CD4-positive, alpha-beta T cell treated with Interferon alpha-2 for 1 hour (primary cell): ENCODE measurements around the gene NDUFA13.

Source experiments
- DNase-seq, 2 donors: peaks; one replicate each; pipeline ENCODE4 v3.0.0-alpha.2; 2020 to 2022

NDUFA13 gene

DNA sequence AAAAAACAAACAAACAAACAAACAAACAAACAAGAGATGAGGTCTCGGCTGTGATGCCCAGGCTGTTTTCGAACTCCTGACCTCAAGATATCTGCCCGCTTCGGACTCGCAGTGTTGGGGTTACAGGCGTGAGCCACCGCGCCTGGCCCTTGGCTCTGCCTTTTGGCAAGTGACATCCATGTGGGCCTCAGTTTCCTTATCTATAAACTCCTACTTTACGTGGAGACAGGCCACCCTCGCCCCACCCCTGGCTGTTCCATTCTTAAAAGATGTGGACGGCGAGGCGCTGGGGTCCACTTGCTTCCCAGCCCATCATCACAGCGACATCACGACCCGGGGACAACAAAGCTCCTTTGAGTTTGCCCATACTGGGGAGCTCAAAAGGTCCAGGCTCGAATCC is 2.3 kb upstream of the NDUFA13 start:
- no peak for DNase-seq

- DNase-seq, result peak in 1 of 2 donors; percentile 24
Observed at GRCh38 chr19:19514215-19514657, 1.8 kb upstream of the NDUFA13 start.

GRCh38 chr19:19514881-19515641 is 964 bp upstream of the NDUFA13 start, which contains the start of gene TSSK6:
TSSK6 (minus strand) TSS chr19:19515548; CDS start chr19:19515427, 121 bp downstream.
- no peak for DNase-seq

DNA sequence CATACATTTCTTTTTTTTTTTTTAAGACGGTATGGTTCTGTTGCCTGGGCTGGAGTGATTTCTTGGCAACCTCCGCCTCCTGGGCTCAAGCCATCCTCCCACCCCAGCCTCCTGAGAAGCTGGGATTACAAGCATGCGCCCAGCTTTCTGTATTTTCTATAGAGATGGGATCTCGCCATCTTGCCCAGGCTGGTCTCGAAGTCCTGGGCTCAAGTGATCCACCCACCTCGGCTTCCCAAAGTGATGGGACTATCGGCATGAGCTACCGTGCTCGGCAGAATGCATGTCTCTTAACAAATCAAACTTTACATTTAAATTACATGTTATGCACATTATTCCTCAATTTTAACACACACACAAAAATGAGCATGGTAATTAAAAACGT is 1.2 kb downstream of the NDUFA13 start:
- DNase-seq, result no peak

GRCh38 chr19:19520989-19521388 is 5.0 kb downstream of the NDUFA13 start:
- DNase-seq, result no peak

DNA sequence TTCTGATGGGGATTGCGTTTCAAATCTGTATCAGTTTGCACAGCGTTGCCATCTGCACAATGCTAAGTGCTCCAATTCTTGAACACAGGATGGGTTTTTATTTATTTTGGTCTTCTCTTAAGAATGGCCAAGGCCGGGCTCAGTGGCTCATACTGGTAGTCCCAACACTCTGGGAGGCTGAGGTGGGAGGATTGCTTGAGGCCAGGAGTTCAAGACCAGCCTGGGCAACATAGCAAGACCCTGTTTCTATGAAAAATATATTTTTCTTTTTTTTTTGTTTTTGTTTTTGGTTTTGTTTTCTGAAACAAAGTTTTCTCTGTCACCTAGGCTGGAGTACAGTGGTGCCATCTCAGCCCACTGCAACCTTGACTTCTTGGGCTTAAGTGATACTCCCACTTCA is 7.2 kb downstream of the NDUFA13 start:
- DNase-seq, result no peak

GRCh38 chr19:19524053-19524452 is 8.0 kb downstream of the NDUFA13 start:
- no peak for DNase-seq

GRCh38 chr19:19525611-19526380 is 9.8 kb downstream of the NDUFA13 start:
- DNase-seq, result no peak

- DNase-seq, result no peak
Observed at GRCh38 chr19:19526581-19527370, 10.8 kb downstream of the NDUFA13 start.

GRCh38 chr19:19527371-19527656 is 11.3 kb downstream of the NDUFA13 start:
- DNase-seq, result no peak

DNA sequence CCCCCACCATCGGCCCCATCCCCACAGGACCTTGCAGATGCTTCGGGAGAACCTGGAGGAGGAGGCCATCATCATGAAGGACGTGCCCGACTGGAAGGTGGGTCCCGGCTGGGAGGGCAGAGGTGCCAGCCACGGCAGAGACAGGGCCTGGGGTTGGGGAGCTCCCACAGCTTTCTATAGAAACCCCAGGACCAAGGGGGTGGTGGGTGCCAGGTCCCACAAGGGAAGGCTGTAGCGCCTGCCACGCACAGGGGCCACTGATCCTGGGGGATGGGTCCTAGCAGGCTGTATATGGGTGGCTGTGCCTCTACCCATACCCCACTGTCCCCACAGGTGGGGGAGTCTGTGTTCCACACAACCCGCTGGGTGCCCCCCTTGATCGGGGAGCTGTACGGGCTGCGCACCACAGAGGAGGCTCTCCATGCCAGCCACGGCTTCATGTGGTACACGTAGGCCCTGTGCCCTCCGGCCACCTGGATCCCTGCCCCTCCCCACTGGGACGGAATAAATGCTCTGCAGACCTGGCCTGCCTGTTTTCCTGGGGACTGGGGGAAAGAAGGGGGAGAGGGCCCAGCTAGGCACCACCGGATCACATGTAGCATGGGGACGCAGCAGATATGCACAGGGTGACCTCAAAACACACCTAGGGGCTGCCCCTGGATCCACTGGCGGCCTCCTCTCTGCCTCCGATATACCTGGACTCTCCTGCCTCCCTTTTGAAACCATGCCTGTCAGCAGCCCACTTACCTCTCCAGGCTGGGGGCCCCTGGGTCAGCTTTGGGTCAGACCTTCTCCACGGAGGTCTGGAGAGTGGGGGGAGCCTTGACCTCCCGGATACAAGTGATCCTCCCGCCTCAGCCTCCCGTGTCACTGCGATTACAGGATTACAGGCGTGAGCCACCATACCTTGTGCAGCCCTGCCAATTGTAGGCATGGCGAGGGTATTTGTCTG is 11.9 kb downstream of the NDUFA13 start:
- no peak for DNase-seq

DNA sequence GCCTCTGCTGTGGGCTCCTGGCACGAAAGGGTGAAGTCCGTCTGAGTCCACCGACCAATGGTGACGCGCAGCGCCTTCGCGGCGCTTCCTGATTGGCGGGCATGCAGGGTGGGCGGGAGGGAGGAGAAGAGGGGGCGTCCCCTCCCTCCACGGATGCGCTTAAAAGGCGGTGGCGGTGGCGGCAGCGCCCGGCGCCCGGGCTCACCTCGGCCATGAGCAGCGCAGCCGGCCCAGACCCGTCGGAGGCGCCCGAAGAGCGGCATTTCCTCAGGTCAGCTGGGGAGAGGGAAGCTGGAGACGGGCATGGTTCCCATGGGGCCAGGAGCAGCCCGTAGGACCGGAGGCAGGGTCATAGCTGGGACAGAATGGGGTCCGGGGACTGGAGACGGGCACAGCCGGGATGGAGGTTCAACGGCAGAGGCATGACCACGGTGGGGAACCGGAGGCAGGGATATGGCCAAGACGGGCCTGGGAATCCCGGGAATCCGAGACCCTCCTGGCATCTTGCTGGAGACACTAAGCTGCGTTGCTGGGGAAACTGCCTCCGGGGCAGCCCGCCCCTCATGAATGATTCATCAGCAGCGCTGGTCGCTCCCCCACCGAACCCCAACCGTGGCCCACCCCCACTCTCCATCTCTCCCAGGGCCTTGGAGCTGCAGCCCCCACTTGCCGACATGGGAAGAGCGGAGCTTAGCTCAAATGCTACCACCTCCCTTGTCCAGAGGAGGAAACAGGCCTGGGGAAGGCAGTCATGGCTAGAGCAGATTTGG is 12.9 kb downstream of the NDUFA13 start, which contains the start of gene YJEFN3:
Gene YJEFN3, plus strand, starts transcription at position 191 of the 770 bp plus-strand sequence. Its CDS starts 22 bp downstream, at position 213.
- no peak for DNase-seq

- no peak for DNase-seq
Observed at GRCh38 chr19:19529783-19530422, 13.9 kb downstream of the NDUFA13 start.

- no peak for DNase-seq
Observed at GRCh38 chr19:19530423-19530804, 14.4 kb downstream of the NDUFA13 start.

- DNase-seq, result no peak
Observed at GRCh38 chr19:19530889-19531288, 14.9 kb downstream of the NDUFA13 start.

DNA sequence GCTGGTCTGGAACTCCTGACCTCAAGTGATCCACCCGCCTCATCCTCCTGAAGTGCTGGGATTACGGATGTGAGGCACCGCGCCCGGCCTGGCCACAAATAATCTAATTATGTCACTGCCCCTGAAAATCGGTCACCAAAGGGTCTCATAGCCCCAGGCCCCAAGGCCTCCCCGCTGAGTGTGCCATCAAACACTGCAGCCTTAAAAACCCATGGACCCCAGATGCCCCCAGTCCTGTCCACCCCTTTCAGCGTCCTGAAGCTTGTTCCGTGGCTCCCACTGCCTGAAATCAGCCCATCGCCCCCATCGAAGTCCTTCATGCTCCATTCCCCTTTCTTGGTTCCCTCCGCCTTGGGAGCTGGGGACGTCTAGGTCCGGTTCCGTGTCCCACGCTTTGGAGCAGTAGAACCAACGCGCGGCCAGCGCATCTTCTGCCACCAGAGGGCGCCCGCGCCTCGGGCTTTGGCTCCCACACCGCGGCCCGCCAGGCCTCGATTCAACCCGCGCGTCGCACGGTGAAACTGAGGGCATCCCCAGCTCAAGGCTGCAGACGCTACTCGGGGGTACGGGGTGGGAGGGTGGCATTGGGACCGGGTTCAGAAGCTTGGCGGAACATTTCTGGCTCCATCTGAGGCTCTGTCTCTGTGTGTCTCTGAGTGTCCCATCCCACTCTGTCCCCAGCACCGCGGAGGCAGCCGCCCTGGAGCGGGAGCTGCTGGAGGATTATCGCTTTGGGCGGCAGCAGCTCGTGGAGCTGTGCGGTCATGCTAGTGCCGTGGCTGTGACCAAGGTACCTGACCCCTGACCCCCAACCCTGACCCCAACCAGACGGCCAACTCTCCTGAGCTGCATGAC is 16.2 kb downstream of the NDUFA13 start:
- DNase-seq, result peak; percentile 78 to 87

DNA sequence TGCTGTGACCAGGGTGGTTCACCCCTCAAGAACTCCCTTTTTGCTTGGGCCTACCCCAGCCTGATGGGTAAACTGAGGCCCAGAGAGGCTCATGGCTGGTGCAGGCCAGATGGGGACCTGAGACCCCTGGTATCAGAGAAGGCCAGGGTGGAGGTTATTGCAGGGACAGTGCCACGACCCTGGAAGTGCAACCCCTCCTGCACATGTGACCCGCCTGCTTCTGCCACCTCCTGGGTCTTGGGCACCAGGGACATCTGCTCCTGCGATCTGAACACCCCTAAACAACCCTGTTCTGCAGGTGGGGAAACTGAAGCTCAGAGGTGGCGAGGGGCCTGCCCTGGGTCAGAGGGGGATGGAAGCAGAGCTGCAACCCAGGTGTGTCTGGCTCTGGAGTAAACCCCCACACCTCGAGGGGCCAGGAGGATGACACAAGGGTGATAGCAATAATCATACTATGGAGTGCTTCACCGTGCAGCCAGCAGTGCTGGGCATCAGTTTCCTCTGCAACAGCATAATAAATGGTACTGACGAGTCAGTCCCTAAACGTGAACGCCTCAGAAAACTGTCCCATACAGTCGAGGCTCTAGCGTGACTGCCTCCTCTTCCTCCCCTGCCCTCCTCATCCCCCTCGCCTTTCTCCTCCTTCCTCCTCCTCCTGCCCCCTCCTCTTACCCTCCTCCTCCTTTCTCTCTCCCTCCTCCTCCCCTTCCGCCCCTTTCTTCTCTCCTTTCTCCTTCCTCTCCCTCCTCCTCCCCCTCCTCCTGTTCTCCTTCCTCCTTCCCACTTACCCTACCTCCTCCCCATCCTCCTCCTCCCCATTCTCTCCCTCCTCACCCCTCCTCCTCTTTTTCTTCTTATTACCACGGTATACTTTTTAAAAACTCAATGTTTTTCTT is 17.0 kb downstream of the NDUFA13 start:
- no peak for DNase-seq

DNA sequence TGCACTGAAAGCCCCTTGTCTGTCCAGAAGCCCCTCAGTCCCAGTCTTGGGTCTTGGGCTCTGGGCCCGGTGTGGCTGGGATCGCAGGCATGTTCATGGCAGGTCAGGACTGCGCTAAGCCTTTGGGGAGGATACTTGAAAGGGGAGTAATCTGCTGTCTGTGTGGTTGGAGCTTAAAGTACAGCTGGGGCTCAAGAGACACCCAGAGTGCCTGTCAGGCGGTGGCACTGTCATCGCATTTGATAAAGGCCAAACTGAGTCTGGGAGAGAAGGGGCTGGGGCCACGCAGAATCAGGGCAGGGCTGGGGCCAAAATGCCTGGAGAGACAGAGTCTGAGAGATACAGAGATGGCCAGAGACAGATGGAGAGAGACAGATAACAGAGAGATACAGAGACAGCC is 17.8 kb downstream of the NDUFA13 start:
- no peak for DNase-seq
